Mucosa of gallbladder (tissue), 1 donor: ENCODE results near the gene TEX51. TPM values are rescaled to one million over a fixed set of nuclear protein-coding genes. Genes with fewer than 3 reads are reported as not detected.
A peak's percentile ranks its signal among the peaks of the same experiment; 100 is the strongest.

Source experiments
- DNase-seq: peaks from one replicate; pipeline ENCODE4 v3.0.0-alpha.2; 2020; ENCODE audit warnings: low spot score
- total RNA-seq: library from RNA; stranded (reverse); gene quantifications from one replicate; pipeline ENCODE4 v1.2.1, GENCODE V29; 2021
- donor health status: DM: no; HTN: no; CAD: no.

Gene TEX51
- total RNA-seq, 1 donor from 2014 or later = not detected

GRCh38 chr2:126878601-126879000, 20.1 kb upstream of the TEX51 start:
- DNase-seq = no peak

GRCh38 chr2:126879348-126880298, 19.1 kb upstream of the TEX51 start:
- DNase-seq = no peak

GRCh38 chr2:126880324-126880723, 18.4 kb upstream of the TEX51 start:
- no peak for DNase-seq

GRCh38 chr2:126880817-126881216, 17.9 kb upstream of the TEX51 start:
- no peak for DNase-seq

GRCh38 chr2:126881591-126881990, 17.1 kb upstream of the TEX51 start:
- no peak for DNase-seq

GRCh38 chr2:126882181-126882580, 16.5 kb upstream of the TEX51 start:
- no peak for DNase-seq

GRCh38 chr2:126882736-126883665, 15.7 kb upstream of the TEX51 start:
- DNase-seq = no peak

GRCh38 chr2:126883666-126884040, 15.0 kb upstream of the TEX51 start:
- DNase-seq = no peak

- DNase-seq = no peak
These were observed 13.6 kb upstream of the TEX51 start for GRCh38 chr2:126884861-126885750.

GRCh38 chr2:126885751-126886210, 12.9 kb upstream of the TEX51 start:
- peak; percentile 19 for DNase-seq

- peak; percentile 60 for DNase-seq
These were observed 12.3 kb upstream of the TEX51 start for GRCh38 chr2:126886211-126886915.

GRCh38 chr2:126886916-126887280, 11.8 kb upstream of the TEX51 start:
- DNase-seq = no peak

GRCh38 chr2:126887506-126887905, 11.2 kb upstream of the TEX51 start:
- DNase-seq = no peak

GRCh38 chr2:126888046-126888445, 10.6 kb upstream of the TEX51 start:
- no peak for DNase-seq

- no peak for DNase-seq
These were observed 9.6 kb upstream of the TEX51 start for GRCh38 chr2:126889071-126889470.

GRCh38 chr2:126889496-126890135, 9.1 kb upstream of the TEX51 start:
- no peak for DNase-seq

GRCh38 chr2:126890136-126890510, 8.6 kb upstream of the TEX51 start:
- no peak for DNase-seq

GRCh38 chr2:126890551-126891450, 7.9 kb upstream of the TEX51 start:
- no peak for DNase-seq
